Umbilical cord (tissue), 2 donors: ENCODE data around the gene GARNL3. TPM values are rescaled to one million over a fixed set of nuclear protein-coding genes. Genes with fewer than 3 reads are reported as not detected.
A peak's percentile ranks its signal among the peaks of the same experiment; 100 is the strongest.

Experiments
- DNase-seq: peaks from one replicate; pipeline ENCODE4 v3.0.0-alpha.2; 2015; ENCODE audit warnings: low spot score
- total RNA-seq: library from RNA; depleted of rRNA; stranded (reverse); fragments of >200 nt; gene quantifications from one replicate; pipeline ENCODE4 v1.2.3, GENCODE V29; 2014; ENCODE audit warnings: low replicate concordance; ENCODE audit not compliant: insufficient read depth

GARNL3 gene, protein sequence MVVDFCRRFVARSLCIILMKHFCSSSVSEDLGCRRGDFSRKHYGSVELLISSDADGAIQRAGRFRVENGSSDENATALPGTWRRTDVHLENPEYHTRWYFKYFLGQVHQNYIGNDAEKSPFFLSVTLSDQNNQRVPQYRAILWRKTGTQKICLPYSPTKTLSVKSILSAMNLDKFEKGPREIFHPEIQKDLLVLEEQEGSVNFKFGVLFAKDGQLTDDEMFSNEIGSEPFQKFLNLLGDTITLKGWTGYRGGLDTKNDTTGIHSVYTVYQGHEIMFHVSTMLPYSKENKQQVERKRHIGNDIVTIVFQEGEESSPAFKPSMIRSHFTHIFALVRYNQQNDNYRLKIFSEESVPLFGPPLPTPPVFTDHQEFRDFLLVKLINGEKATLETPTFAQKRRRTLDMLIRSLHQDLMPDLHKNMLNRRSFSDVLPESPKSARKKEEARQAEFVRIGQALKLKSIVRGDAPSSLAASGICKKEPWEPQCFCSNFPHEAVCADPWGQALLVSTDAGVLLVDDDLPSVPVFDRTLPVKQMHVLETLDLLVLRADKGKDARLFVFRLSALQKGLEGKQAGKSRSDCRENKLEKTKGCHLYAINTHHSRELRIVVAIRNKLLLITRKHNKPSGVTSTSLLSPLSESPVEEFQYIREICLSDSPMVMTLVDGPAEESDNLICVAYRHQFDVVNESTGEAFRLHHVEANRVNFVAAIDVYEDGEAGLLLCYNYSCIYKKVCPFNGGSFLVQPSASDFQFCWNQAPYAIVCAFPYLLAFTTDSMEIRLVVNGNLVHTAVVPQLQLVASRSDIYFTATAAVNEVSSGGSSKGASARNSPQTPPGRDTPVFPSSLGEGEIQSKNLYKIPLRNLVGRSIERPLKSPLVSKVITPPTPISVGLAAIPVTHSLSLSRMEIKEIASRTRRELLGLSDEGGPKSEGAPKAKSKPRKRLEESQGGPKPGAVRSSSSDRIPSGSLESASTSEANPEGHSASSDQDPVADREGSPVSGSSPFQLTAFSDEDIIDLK
- total RNA-seq = 34.4 TPM

DNA sequence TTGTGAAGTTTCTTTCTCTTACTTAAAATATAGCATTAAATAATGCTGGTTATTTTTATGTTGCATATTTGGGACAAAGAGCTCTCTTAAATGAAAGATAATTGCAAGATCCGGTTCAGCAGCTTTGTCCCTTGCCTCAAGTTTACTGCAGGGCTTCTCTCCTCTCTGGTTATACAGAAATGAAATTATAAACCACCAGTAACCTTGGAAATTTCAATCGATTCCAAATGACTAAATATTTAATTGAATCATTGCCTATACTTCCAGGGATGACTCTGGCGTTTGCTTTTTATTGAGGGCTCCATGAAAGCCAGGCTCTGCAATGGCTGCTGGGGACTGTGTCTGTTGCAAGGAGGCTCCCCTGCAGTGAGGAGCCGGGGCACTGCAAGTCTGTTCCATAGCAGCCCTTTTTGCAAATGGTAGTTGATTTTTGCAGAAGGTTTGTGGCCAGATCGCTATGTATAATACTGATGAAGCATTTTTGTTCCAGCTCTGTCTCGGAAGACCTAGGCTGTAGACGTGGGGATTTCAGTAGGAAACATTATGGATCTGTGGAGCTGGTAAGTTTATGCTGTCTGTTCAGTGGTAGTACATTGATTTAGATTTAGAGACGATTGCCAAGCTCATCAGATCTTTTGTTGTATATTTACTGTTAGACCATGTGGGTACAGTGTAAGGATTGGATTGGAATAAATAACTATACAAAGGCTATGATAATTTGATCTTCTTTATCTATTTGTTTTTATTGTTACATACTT, at the start of gene GARNL3:
Gene GARNL3 (plus strand): TSS at position 313 of the 758 bp plus-strand sequence. CDS start 104 bp downstream, at position 417.
- DNase-seq = no peak

DNA sequence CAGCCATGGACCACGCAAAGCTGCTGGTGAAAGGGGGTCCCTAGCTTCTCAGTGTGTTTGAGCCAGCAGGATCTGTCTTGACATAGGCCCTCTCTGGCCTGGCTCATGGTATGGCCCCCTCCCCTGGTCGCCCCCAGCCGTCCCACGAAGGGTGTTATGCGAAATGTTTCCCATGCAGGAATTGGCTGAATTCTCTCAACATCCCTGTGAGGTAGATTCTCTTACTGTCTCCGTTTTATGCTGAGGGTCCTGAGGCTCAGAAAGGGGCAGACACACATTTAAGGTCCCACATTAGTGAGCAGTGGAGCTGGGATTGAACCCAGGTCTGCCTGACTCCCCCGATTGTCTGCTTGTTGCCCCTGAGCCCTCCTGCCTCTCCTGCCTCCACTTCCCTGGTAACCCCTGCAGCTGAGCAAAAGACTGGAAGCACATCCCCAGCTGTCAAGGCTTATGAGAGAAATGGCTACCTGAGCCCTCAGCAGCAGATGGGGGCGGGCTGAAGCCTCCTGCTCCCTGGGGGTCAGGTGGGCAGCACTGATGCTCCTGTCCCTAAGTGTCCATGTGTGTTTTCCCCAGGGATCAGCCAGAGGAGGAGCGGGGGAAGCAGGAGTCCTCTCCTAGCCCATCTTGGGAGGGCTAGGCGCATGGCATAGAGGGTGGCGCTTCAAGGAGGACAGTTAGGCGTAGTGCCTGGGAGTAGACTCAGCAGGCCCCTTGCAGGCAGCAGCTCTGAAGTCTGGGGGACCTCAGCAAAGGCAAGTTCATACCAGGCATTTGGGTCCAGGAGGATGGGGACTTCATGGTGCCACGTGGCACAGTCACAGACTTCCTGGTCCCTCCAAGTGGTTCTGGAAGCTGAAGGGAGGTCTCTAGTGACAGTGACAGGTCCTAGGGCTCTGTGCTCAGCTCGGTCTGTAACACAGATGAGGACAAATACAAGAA, 49.0 kb upstream of the GARNL3 start:
- DNase-seq = no peak

DNA sequence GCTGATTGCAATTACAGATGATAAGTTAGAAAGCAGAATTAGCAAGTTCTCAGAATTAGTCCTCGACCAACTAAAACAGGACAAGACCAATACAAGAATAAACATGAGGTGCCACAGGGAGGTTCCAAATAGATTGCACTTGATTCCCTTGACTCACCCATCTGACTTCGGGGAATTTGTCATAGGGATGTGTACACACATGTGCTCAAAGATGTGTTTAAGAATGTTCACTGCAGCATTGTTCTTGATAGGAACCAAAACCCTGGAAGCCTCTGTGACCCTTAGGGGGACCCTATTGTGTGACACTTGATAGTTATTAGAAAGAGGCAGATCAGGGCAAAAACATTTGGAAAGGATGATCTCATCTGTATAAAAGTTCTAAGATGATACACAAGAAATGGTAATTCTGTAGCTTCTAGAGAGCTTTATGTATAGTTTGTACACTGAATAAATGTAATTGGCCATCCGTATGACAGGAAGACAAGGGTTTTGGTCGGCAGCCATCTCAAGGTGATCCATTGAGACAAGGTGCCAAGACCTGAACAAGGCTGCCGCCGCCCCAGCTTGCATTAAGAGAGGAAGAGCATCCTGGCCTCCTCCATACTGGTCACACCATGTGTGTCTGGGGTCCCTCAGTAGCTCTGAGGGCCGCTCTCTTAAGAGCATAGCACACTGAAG, 48.2 kb upstream of the GARNL3 start:
- DNase-seq = no peak

DNA sequence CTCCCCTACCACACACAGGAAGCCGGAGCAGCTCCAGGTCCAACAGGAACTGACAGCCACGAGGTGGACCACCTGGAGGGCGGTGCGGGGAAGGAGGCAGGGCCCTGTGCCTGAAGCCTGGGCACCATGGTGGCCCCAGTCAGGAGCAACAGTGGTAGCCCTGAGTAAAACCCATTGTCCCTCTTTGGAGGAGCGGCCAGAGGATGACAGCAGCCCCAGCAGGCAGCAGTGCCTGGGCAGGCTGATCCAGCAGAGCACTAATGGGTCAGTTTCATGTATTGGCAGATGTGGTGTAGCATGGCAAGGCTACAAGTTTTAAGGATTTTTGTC, 47.7 kb upstream of the GARNL3 start:
- DNase-seq = no peak

DNA sequence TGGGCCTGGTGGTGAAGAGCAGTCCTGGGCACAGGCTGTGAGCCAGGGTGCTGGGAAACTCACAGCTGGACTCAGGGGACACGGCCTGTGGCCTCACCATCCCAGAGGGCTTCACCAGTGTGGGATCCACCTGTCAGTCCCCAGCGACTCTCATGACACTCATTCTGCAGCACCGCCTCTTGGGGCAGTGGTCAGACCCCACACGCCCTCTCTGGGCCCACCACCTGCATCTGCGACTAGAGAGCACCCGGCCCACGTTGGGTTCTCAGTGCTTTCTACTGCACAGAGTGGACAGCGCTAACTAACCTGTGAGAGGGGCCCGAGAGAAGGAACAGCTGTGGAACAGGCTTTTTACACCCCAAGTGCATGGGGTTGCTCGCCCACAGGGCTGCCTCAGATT, 45.8 kb upstream of the GARNL3 start:
- DNase-seq = no peak

DNA sequence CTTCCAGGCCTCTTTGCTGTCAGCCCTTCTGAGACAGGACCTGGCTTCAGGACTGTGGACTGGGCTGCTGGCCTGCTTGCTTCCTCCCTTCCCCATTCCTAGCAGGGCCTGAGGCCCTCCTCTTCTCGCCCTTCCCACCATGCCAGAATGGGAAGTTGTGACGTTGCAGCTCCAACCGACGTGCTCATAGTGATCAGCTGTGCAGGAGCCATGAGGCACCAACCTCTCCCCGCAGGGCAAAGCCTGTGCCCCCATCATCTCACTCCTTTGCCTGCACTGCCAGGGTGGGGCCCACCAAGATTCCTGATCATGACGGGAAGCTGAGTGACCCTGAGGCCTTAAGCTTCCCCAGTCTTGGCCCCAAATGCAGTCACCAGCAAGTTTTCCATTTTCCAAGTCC, 45.1 kb upstream of the GARNL3 start:
- no peak for DNase-seq

DNA sequence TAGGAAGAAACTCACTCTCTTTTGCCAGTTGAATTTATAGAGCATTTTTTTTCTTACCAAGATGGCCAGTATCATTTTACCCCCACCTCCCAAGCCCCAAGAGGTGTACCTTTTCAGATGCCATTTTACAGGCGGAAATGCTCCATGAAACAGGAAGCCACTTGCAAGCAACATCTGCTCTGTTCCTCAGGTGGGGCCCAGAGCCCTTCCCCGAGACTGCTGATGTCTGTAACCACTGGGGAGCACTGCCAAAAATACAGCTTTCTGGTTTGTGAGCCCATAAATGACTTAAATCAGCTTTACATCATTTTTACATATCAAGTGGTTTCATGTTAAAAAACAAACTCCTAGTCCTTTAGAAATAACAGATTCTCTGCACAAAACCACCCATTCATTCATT, 42.9 kb upstream of the GARNL3 start:
- DNase-seq = no peak

DNA sequence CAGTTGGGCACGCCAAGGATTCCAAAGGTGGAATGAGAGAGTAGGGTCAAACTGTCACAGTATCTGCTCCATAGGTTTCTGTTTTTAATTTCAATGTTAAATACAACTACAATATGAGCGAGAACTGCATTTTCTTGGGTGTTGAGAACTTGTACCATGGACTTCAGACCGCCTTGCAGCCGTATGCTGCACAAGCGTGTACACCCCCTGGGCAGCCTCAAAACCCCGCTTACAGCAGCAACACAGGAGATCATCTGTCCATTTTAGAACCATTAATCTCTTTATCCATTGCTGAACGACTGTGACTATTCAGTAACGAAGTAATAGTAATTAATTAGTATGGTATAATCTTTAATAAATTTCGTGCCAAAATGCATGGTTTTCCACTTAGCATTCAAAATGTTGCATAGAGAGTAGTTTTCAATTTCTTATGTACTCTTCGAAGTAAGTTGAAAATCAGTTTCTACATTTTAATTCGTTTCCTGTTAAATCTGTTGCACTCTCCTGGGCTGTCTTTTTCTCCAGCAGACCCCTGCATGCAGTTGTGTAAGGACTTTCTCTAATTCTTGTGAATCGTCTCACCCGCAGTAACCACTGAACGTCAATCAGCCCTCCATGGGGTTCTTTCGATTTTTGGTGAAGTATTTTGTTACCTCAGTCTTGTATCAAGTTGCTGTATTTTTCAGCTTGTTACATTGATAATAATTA, 42.0 kb upstream of the GARNL3 start:
- no peak for DNase-seq

DNA sequence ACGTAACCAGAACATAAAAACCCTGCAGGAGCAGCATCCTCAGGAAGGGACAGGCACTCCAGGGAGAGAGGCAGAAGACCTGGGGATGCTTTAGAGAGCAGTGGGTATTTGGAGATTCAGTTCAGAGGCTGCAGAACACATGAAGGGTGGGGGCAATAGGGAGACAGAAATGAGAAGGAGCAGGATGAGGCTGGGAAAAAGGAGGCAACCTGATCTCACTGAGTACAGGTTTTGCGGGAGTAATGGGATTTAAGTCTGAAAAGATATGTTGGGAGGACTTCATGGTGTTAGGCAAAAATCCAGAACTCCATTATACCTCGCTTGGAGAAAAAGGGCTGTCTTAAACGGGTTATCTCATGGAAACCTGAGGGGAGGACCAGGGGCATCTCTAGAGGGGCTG, 41.3 kb upstream of the GARNL3 start:
- no peak for DNase-seq

DNA sequence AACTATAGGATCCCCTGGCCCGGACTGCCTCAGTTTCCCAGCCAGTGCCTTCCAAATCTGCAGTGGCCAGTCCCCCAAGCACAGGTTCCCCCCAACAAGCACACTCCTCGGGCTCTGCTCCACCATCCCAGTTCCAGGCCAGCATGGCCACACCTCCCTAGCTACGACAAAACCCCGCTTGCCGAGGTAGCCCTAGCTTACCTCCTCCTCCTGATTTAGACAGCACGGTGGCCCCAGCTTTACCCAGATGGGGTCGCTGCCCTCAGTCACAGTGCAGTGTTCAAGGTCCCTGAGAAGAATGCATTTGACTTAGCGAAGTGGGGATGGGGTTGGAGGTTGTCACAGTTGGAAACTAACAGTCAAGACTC, 40.8 kb upstream of the GARNL3 start:
- no peak for DNase-seq

DNA sequence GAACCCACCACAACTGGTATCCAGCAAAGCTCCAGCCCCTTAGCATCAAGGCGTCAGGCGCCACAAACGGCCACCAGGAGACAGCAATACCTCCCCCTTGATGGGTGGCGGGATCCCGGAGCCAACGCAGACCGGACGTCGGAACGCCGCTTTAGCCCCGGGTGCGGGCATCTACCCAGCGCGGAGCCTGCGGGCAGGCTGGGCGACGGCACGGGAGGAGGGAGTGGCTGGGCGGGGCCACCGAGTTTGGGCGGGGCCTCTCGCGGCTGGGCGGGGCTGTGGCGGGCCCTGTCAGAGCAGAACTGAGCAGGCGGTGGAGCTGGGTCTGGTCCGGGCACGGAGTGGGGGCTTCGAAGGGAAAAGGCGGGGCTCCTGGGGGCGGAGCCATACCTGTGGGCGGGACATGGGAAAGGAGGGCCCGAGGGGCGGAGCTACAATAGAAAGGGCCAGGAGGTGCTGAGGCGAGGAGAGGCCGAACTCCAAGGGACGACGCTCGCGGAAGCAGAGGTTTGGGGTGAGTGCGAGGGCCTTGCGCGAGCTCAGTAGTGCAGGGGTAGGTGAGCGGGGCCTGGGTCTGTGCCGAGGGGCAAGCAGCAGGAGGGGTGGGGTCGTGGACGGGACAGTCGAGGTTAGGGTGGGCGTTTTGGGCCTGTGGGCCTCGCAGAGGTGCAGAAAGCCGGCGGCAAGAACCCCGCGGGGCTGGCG, 40.2 kb upstream of the GARNL3 start:
- peak; percentile 91 for DNase-seq

DNA sequence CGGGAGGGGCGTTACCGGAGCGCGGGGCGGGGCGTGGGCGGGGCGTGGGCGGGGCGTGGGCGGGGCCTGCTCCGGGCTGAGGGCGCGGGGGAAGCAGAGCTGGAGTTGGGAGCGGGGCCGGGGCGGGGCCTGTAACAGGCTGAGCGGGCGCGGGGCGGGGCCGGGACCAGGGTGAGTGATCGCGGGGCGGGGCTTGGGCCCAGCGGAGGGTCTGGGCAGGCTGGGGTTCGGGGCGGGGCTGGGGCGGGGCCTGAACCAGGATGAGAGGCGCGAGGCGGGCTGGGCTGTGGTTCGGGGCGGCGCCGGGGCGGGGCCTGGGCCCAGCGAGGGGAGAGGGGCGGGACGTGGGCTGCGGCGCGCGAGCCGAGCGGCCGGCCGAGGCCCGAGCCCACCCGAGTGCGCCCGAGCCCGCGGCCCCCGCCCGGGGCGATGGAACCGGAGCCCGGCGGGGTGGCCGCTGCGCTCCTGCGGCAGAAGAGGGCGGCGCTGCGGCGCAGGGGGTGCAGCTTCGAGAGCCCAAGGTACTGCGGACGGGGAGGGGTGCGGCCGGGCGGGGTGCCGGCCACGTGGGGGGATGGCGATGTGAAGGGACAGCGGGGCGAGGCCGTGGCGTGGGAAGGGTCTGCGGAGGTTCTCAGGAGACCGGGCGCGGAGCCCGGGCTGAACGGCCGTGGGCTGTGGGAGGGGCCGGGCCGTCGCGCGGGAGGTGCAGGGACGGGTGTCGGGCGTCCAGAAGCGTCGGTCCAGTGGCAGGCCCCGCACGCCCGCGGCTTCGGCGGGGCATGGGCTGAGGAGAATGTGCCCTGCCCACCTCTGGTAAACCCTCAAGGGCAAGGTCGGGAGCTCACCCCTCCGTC, 39.5 kb upstream of the GARNL3 start:
- peak; percentile 96 for DNase-seq

DNA sequence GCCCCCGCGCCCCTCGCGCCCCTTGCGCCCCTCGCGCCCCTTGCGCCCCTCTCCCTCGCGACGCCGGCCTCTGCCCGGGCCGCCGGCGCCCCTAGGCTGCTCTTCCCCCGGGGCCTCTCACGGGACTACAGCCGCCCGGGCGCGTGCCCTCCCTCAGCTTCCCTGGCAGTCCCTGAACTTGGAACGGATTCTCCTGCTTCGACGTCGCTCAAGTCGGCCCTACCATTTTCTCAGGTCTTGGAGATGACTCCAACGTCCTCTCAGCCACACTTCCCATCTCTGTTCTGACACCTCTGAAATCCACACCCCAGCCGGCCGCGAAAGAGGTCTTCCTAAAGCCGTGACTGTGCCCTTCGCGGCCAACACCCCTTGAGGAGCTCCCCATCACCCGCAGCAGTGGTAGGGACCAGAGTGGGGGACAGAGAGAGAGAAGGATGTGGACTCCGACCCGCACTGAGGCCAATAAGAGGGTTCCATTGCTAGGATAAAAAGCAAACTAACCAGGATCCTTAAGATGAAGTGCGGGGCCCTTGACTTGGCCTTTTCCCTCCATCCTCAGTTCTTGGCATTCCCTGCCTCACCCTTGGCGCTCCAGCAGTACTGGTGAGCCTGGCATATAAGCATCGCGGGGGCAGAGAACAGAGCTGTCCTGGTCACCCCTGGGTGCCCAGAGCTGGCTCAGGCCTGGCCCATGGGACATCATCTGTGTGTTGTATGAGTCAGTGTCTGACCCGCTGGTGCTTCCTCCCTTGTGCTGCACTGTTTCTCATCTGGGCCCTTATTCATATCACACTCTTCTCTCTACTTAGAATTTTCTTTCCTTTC, 38.6 kb upstream of the GARNL3 start:
- peak; percentile 22 for DNase-seq

DNA sequence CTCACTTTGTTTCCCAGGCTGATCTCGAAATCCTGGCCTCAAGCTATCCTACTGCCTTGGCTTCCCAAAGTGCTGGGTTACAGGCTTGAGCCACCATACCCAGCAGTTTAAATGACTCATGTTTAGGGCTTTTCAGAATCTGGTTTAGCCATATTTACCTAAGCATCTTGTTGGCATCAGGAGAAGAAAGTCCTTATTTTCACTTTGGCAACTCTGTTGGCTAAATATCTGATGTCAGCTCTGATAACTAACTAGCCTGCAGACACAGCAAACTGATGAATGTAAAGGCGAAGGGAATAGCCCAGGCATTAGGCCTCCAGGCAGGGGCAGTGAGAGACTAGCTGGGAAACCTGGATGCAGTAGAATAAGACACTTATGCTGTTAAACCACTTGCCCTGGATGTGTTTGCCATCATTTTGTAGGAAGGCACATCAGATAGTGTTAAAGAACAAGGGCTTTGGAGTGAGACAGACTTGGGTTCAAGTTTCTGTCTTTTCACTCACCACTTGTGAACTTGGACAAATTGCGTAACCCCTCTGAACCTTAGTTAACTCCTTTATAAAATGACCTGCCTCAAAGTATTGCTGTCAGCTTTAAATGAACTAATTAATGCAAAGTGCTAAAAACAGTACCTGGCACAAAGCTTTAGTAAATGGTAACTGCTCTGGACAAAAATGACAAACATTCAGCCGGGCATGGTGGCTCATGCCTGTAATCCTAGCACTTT, 34.7 kb upstream of the GARNL3 start:
- no peak for DNase-seq

DNA sequence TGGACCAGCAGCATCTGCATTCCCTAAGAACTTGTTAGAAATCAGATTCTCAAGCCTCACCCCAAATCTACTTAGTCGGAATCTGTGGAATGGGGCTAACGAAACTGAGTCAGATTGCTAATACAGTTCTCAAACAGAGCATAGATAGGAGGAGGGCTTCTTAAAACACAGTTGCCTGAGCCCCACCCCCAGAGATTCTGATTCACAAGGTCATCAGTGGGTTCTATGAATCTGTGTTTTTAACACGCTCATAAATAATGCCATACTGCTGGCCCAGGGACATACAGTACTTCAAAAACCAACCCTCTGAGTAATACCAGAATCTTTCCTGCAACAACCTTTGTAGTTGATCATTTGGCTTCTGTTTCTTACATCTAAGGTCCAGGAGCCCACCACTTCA, 32.9 kb upstream of the GARNL3 start:
- no peak for DNase-seq

DNA sequence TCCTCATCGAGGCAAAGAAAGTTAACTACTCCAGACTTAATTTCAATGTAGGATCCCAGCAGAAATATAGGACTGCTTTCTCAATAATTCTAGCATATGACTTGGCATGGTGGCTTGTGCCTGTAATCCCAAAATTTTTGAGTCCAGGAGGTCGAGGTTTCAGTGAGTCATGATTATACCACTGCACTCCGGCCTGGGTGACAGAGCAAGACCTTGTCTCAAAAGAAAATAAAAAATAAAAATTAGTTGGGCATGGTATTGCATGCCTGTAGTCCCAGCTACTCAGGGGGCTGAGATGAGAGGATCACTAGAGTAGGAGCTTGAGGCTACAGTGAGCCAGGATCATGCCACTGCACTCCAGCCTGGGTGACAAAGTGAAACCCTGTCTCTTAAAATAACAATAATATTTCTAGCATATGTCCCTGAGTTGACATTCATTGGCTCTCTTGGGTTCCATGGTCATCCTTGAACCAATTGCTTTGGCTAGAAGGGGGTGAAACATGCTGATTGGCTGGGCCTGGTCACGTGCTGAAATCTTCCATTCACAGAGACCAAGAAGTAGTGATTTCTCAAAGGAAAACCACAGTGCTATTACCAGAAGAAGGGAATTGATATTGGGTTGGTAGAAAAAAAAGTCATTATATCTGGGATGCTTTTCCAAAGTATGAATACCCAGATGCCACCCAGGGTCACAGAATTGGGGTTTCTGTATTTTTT, 31.6 kb upstream of the GARNL3 start:
- no peak for DNase-seq
